ENCODE data around the gene NAT14. TPM values are rescaled to one million over a fixed set of nuclear protein-coding genes. Genes with fewer than 3 reads are reported as not detected.
A peak's percentile ranks its signal among the peaks of the same experiment; 100 is the strongest.

Gene NAT14
- polyA plus RNA-seq, 1 of the 3 experiments (the other 2 are of a cell fraction): 89.9 TPM

DNA sequence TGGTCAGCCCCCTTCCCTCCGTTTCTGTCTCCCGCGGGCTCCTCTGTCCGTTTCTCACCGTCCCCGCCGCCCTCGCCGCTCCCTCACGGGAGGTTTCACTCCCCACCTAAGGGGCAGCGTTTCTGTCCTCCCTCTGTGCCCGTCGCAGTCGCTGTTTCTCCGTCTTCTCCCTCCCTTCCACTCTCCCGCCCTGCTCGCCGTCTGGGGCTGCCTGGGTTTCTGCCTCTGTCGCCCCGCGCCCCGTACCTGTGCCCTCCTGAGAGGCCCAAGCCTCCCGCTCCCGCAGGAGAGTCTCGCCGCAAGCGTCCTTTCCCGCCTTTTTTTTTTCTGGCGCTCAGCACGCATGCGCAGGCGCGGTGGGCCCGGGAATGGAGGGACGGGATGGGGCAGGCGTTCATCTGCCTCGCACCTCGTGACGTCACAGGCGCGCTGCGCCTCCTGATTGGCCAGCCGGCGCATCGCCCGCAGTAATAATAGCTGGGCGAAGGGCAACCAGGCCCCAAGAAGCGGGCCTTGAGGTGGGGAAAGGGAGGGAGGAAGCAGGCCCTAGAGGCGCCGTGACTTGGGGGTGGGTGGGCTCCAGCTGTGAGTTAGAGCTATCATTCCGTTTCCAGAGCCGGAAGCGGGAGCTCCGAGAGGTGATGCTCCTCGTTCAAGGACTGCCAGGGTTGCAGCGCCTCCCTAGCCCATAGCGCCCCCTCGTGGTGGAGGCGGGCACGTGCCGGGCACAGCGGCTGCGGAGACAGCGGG is 18.7 kb downstream of the NAT14 start:
- no peaks in the 10 kb centered on the region for H3K79me2 ChIP-seq (ENCODE audit: insufficient read depth)
- H3K9ac ChIP-seq: peak overlapping the region; percentile 29; the same call in 1 of the 2 replicates
- H3K36me3 ChIP-seq (replicated peaks in 1 of 2; ENCODE audit: control insufficient read depth in 1 of 2, insufficient read depth in 2 of 2, low read length in 1 of 2): no peaks in the 10 kb centered on the region
- peaks cover 0 to 6% of the 10 kb centered on the region in 2 experiments; a peak in 1 of 4 replicates for H3K4me1 ChIP-seq (ENCODE audit: control insufficient read depth in 1 of 2, insufficient read depth in 2 of 2, low read depth in 1 of 2, low read length in 1 of 2)
- ChIA-PET CTCF (interaction anchor here (0.6 to 3.8 kb wide), 52 partner anchors 10 to 774 kb away, joined by 3 to 162 read pairs (median 4); partner anchors contain the start of genes NAT14, SBK3, SSC5D and U2AF2), POLR2A (interaction anchor here (0.7 to 1.7 kb wide), 7 partner anchors 12 to 96 kb away, joined by 3 to 12 read pairs (median 8); partner anchors contain the start of genes NAT14, UBE2S and ZNF628)
- peak overlapping the region in 1 of 2 experiments; percentile 71; a peak in 1 of 4 replicates for H3K27ac ChIP-seq (ENCODE audit: low read depth in 2 of 2, low read length in 1 of 2)
- WGBS (ENCODE audit: low lambda C conversion rate): 41% methylated on average over 36 of the region's 64 CpGs
- no peaks in the 10 kb centered on the region for H3K27me3 ChIP-seq (ENCODE audit: insufficient read depth)
- peak overlapping the region; percentile 75; the same call in 1 of the 2 replicates for H2AFZ ChIP-seq (ENCODE audit: low read depth)
- peak overlapping the region; percentile 70; the same call in 1 of the 2 replicates for H3K4me2 ChIP-seq
- H3K4me3 ChIP-seq (ENCODE audit: low read depth in 2 of 2, low read length in 1 of 2): peak overlapping the region; percentile 49 to 62
- DNase-seq: peak; percentile 99
- no peaks in the 10 kb centered on the region for H3K9me2 ChIP-seq
- no peaks in the 10 kb centered on the region for H3K9me3 ChIP-seq
- peaks cover 5% of the 10 kb centered on the region for H3F3A ChIP-seq (replicated peaks; ENCODE audit: insufficient read depth)
- no peaks in the 10 kb centered on the region for H4K20me1 ChIP-seq (ENCODE audit: insufficient read depth)
- TF ChIP-seq, protein P1, sequence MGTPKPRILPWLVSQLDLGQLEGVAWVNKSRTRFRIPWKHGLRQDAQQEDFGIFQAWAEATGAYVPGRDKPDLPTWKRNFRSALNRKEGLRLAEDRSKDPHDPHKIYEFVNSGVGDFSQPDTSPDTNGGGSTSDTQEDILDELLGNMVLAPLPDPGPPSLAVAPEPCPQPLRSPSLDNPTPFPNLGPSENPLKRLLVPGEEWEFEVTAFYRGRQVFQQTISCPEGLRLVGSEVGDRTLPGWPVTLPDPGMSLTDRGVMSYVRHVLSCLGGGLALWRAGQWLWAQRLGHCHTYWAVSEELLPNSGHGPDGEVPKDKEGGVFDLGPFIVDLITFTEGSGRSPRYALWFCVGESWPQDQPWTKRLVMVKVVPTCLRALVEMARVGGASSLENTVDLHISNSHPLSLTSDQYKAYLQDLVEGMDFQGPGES (IDR thresholded peaks at IDR 0.05; ENCODE audit: low read depth, low read length): no peak; the same call in 1 of the 2 replicates
- TF ChIP-seq EZH2phosphoT487 (IDR thresholded peaks at IDR 0.05; ENCODE audit: borderline replicate concordance, low read depth) (no peak), YY1 (IDR thresholded peaks at IDR 0.05; ENCODE audit: low read depth) (no peak), RFX5 (IDR thresholded peaks at IDR 0.05; ENCODE audit: low read length) (peak; percentile 99), TAF1 (IDR thresholded peaks at IDR 0.05; ENCODE audit: borderline replicate concordance, low read depth, low read length) (no peak), RCOR1 (IDR thresholded peaks at IDR 0.05; ENCODE audit: low read length) (peak; percentile 28), EP300 (IDR thresholded peaks at IDR 0.05; ENCODE audit: borderline replicate concordance in 1 of 2, low read depth in 1 of 2, low read length in 1 of 2) (no peak), FOXJ3 (CRISPR knock-in tag; IDR thresholded peaks at IDR 0.05) (no peak), NRF1 (IDR thresholded peaks at IDR 0.05; ENCODE audit: low read depth, low read length) (peak; percentile 84), TCF12 (IDR thresholded peaks at IDR 0.05) (no peak), POLR2AphosphoS5 (IDR thresholded peaks at IDR 0.05; ENCODE audit: low read depth, low read length) (no peak), FOXM1 (IDR thresholded peaks at IDR 0.05; ENCODE audit: low read depth) (no peak), RAD21 (IDR thresholded peaks at IDR 0.05; ENCODE audit: low read length) (peak; percentile 93), TEAD4 (IDR thresholded peaks at IDR 0.05; ENCODE audit: borderline replicate concordance, insufficient read depth) (no peak), MXI1 (IDR thresholded peaks at IDR 0.05; ENCODE audit: low read depth, low read length) (no peak; the same call in 1 of the 2 replicates), ELF1 (IDR thresholded peaks at IDR 0.05) (peak; percentile 50; the same call in 1 of the 2 replicates), JUND (IDR thresholded peaks at IDR 0.05) (no peak), SMC3 (IDR thresholded peaks at IDR 0.05; ENCODE audit: low read depth, low read length) (peak; percentile 84), NFIC (IDR thresholded peaks at IDR 0.05; ENCODE audit: borderline replicate concordance) (no peak), MEF2A (IDR thresholded peaks at IDR 0.05; ENCODE audit: borderline replicate concordance, low read depth) (no peak), GATA2 (CRISPR knock-in tag; IDR thresholded peaks at IDR 0.05) (no peak)
- TF ChIP-seq, protein P2, sequence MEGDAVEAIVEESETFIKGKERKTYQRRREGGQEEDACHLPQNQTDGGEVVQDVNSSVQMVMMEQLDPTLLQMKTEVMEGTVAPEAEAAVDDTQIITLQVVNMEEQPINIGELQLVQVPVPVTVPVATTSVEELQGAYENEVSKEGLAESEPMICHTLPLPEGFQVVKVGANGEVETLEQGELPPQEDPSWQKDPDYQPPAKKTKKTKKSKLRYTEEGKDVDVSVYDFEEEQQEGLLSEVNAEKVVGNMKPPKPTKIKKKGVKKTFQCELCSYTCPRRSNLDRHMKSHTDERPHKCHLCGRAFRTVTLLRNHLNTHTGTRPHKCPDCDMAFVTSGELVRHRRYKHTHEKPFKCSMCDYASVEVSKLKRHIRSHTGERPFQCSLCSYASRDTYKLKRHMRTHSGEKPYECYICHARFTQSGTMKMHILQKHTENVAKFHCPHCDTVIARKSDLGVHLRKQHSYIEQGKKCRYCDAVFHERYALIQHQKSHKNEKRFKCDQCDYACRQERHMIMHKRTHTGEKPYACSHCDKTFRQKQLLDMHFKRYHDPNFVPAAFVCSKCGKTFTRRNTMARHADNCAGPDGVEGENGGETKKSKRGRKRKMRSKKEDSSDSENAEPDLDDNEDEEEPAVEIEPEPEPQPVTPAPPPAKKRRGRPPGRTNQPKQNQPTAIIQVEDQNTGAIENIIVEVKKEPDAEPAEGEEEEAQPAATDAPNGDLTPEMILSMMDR (IDR thresholded peaks at IDR 0.05): peak; percentile 96
- TF ChIP-seq, protein P3, sequence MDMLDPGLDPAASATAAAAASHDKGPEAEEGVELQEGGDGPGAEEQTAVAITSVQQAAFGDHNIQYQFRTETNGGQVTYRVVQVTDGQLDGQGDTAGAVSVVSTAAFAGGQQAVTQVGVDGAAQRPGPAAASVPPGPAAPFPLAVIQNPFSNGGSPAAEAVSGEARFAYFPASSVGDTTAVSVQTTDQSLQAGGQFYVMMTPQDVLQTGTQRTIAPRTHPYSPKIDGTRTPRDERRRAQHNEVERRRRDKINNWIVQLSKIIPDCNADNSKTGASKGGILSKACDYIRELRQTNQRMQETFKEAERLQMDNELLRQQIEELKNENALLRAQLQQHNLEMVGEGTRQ (IDR thresholded peaks at IDR 0.05; ENCODE audit: borderline replicate concordance, low read depth, low read length): no peak
- TF ChIP-seq, protein P4, sequence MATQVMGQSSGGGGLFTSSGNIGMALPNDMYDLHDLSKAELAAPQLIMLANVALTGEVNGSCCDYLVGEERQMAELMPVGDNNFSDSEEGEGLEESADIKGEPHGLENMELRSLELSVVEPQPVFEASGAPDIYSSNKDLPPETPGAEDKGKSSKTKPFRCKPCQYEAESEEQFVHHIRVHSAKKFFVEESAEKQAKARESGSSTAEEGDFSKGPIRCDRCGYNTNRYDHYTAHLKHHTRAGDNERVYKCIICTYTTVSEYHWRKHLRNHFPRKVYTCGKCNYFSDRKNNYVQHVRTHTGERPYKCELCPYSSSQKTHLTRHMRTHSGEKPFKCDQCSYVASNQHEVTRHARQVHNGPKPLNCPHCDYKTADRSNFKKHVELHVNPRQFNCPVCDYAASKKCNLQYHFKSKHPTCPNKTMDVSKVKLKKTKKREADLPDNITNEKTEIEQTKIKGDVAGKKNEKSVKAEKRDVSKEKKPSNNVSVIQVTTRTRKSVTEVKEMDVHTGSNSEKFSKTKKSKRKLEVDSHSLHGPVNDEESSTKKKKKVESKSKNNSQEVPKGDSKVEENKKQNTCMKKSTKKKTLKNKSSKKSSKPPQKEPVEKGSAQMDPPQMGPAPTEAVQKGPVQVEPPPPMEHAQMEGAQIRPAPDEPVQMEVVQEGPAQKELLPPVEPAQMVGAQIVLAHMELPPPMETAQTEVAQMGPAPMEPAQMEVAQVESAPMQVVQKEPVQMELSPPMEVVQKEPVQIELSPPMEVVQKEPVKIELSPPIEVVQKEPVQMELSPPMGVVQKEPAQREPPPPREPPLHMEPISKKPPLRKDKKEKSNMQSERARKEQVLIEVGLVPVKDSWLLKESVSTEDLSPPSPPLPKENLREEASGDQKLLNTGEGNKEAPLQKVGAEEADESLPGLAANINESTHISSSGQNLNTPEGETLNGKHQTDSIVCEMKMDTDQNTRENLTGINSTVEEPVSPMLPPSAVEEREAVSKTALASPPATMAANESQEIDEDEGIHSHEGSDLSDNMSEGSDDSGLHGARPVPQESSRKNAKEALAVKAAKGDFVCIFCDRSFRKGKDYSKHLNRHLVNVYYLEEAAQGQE (IDR thresholded peaks at IDR 0.05; ENCODE audit: low read depth, low read length): no peak
- TF ChIP-seq, protein P5, sequence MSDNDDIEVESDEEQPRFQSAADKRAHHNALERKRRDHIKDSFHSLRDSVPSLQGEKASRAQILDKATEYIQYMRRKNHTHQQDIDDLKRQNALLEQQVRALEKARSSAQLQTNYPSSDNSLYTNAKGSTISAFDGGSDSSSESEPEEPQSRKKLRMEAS (IDR thresholded peaks at IDR 0.05; ENCODE audit: low read depth): peak; percentile 99

Data from SK-N-SH (cell line).